NCI-H2081 treated with DMSO at 0.1 percent for 48 hours (cell line): Measurements from ENCODE around the gene BRAP.
"Not testable (repeated sequence)": the region's sequence is repeated elsewhere in the genome, so short reads cannot be mapped to it uniquely, and the experiment has no call there.

Source experiments
- DNase-seq: peaks from one replicate; lab custom pipeline; 2025; lab: John Stamatoyannopoulos, UW

Gene BRAP

GRCh38 chr12:111673503-111673902, 12.3 kb downstream of the BRAP start:
- DNase-seq, result no peak

GRCh38 chr12:111672822-111673381, 12.9 kb downstream of the BRAP start:
- no peak for DNase-seq

GRCh38 chr12:111664961-111665865, 20.5 kb downstream of the BRAP start:
- DNase-seq, result no peak

- no peak for DNase-seq
These were observed 21.3 kb downstream of the BRAP start for GRCh38 chr12:111664499-111664898.

GRCh38 chr12:111656016-111656415, 29.7 kb downstream of the BRAP start:
- no peak for DNase-seq

- DNase-seq, result no peak
These were observed 30.4 kb downstream of the BRAP start for GRCh38 chr12:111655356-111655755.

GRCh38 chr12:111653596-111653995, 32.2 kb downstream of the BRAP start:
- no peak for DNase-seq

GRCh38 chr12:111652530-111652929, 33.2 kb downstream of the BRAP start:
- DNase-seq, result not testable (repeated sequence)

GRCh38 chr12:111650912-111651311, 34.8 kb downstream of the BRAP start:
- DNase-seq, result no peak

GRCh38 chr12:111645433-111645832, 40.3 kb downstream of the BRAP start:
- no peak for DNase-seq

- DNase-seq, result no peak
These were observed 42.3 kb downstream of the BRAP start for GRCh38 chr12:111643427-111643826.

GRCh38 chr12:111642681-111643426, 42.9 kb downstream of the BRAP start:
- DNase-seq, result no peak

- no peak for DNase-seq
These were observed 45.2 kb downstream of the BRAP start for GRCh38 chr12:111640506-111640905.

- DNase-seq, result no peak
These were observed 47.2 kb downstream of the BRAP start for GRCh38 chr12:111638556-111638955.

- no peak for DNase-seq
These were observed 49.4 kb downstream of the BRAP start for GRCh38 chr12:111636209-111636945.

- no peak for DNase-seq
These were observed 50.2 kb downstream of the BRAP start for GRCh38 chr12:111635524-111635923.

- DNase-seq, result no peak
These were observed 57.1 kb downstream of the BRAP start for GRCh38 chr12:111628505-111629260.

GRCh38 chr12:111626230-111626629, 59.5 kb downstream of the BRAP start:
- no peak for DNase-seq

GRCh38 chr12:111624540-111624939, 61.2 kb downstream of the BRAP start:
- no peak for DNase-seq

- not testable (repeated sequence) for DNase-seq
These were observed 67.9 kb downstream of the BRAP start for GRCh38 chr12:111617841-111618240.

- no peak for DNase-seq
These were observed 69.6 kb downstream of the BRAP start for GRCh38 chr12:111616177-111616623.
